GM12873 (cell line): ENCODE results near the gene MLXIPL.

Experiments used
- CTCF ChIP-seq: IDR thresholded peaks from 2 replicates; pipeline ENCODE4 v1.5.1; 2012; ENCODE audit warnings: low read depth, mild to moderate bottlenecking, moderate library complexity, low read length, control low read depth; ENCODE audit not compliant: insufficient read depth; ENCODE audit errors: missing control alignments

Gene MLXIPL

GRCh38 chr7:73635428-73636200, 11.3 kb upstream of the MLXIPL start:
- no peak for TF ChIP-seq CTCF

GRCh38 chr7:73633844-73634243, 9.5 kb upstream of the MLXIPL start:
- TF ChIP-seq CTCF, result no peak

- no peak for TF ChIP-seq CTCF
Observed at GRCh38 chr7:73633323-73633722, 9.0 kb upstream of the MLXIPL start.

- TF ChIP-seq CTCF, result no peak
Observed at GRCh38 chr7:73631558-73631957, 7.2 kb upstream of the MLXIPL start.

GRCh38 chr7:73628504-73628903, 4.2 kb upstream of the MLXIPL start:
- no peak for TF ChIP-seq CTCF

GRCh38 chr7:73626814-73627213, 2.5 kb upstream of the MLXIPL start:
- TF ChIP-seq CTCF, result no peak

GRCh38 chr7:73625276-73625675, 954 bp upstream of the MLXIPL start:
- TF ChIP-seq CTCF, result no peak
